IPS DF 6.9 (cell line): ENCODE results near the gene SLC22A23.

Experiments
- DNase-seq: peaks from one replicate; pipeline ENCODE4 v3.0.0-alpha.2; 2013; ENCODE audit warnings: low read depth, low spot score
- H3K27ac ChIP-seq: one replicate; pipeline ENCODE4 v1.5.1; 2013; ENCODE audit warnings: low read length, control low read depth
- H3K27me3 ChIP-seq: 2 replicates; pipeline ENCODE4 v1.6.1; 2013; ENCODE audit warnings: mild to moderate bottlenecking, low read length; ENCODE audit not compliant: control insufficient read depth, insufficient read depth
- H3K36me3 ChIP-seq: 2 replicates; pipeline ENCODE4 v1.6.1; 2013; ENCODE audit warnings: low read length; ENCODE audit not compliant: control insufficient read depth, insufficient read depth
- H3K4me1 ChIP-seq: 2 replicates; pipeline ENCODE4 v1.6.1; 2013; ENCODE audit warnings: low read length; ENCODE audit not compliant: control insufficient read depth, insufficient read depth
- H3K4me3 ChIP-seq: 2 replicates; pipeline ENCODE4 v1.5.1; 2013; ENCODE audit warnings: mild to moderate bottlenecking, low read length
- H3K9me3 ChIP-seq: 2 replicates; pipeline ENCODE4 v1.6.1; 2013; ENCODE audit warnings: low read length, inconsistent platforms; ENCODE audit not compliant: control insufficient read depth, insufficient read depth
- WGBS: extraction: QIAGEN DNeasy Blood & Tissue Kit; methylation state at CpG from one replicate; pipeline ENCODE4 v1.1.7; 2013; ENCODE audit warnings: mixed read lengths, missing lambda C conversion rate; ENCODE audit not compliant: insufficient read length, insufficient coverage; 5-methylcytosine and 5-hydroxymethylcytosine counted together

SLC22A23 gene, protein sequence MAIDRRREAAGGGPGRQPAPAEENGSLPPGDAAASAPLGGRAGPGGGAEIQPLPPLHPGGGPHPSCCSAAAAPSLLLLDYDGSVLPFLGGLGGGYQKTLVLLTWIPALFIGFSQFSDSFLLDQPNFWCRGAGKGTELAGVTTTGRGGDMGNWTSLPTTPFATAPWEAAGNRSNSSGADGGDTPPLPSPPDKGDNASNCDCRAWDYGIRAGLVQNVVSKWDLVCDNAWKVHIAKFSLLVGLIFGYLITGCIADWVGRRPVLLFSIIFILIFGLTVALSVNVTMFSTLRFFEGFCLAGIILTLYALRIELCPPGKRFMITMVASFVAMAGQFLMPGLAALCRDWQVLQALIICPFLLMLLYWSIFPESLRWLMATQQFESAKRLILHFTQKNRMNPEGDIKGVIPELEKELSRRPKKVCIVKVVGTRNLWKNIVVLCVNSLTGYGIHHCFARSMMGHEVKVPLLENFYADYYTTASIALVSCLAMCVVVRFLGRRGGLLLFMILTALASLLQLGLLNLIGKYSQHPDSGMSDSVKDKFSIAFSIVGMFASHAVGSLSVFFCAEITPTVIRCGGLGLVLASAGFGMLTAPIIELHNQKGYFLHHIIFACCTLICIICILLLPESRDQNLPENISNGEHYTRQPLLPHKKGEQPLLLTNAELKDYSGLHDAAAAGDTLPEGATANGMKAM

DNA sequence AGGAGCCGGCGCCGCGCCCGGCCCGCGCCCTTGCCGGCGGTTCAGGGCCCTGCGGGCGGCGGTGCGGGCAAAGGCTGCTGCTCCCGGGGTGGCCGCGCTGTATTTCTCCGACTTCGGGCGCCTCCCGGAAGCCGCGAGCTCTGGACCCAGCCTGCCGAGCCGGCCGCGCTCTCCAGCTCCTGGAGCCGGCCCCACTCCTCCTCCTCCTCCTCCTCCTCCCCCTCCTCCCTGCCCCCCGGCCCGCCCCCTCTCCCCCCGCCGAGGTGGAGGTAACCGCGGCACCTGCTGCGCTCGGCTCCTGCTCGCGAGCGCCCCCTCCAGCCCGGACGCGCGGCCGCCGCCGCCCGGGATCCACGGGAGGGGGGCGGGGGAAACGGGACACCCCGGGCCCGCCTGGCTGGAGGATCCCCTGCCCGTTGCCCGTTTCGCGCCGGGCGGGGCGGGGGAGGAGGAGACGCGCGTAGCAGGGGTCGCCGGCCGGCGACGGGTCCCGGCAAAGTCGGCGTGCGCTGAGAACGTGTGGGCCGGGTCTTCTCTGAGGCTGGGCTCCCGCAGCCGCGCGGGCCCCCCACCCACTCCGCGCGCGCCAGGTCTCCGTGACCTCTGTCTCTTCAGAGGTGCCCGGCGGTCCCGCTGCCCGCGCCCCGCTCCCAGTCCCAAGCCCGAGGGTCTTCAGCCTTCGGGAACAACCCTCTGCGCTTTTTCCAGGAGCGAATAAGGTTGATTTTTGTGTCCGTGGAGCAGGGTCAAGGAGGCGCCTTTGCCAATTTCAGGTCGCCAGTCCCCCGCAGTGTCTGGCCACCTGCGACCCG, at the start of gene SLC22A23:
Gene SLC22A23 (minus strand): TSS at position 153 of the 812 bp plus-strand sequence. CDS start 491 bp downstream, outside the sequence.
- H3K27ac ChIP-seq, result no peak within 1 kb of the TSS
- H3K9me3 ChIP-seq, result no peaks in the 10 kb centered on the region
- H3K4me1 ChIP-seq, result peaks cover 4% of the 10 kb centered on the region
- peak; percentile 20 for DNase-seq
- no CpG with 5 or more reads among the region's 97 CpGs for WGBS
- peak within 1 kb of the TSS; percentile 58 for H3K4me3 ChIP-seq
- no peaks in the 10 kb centered on the region for H3K36me3 ChIP-seq
- H3K27me3 ChIP-seq, result peaks cover 2% of the 10 kb centered on the region; the same call in 1 of the 2 replicates

DNA sequence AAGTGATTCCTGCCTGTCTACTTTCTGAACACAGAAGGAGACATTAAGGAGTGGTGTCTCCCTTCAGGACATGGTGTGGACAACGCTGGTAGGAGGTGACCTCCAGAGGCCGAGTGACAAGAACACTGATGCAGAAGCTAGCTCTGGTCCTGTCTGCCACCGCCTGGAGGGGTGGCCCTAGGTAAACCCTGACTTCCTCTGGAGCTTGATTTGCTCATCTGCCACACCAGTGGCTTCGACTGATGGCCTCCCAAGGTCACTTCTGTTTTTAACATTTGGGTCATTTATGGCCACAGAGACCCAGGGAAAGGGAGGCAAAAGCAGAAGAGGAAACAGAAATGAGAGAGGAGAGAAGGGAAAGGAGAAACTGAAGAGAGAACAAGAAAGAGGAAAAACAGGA, 49.4 kb upstream of the SLC22A23 start:
- WGBS, result no CpG with 5 or more reads among the region's 4 CpGs

DNA sequence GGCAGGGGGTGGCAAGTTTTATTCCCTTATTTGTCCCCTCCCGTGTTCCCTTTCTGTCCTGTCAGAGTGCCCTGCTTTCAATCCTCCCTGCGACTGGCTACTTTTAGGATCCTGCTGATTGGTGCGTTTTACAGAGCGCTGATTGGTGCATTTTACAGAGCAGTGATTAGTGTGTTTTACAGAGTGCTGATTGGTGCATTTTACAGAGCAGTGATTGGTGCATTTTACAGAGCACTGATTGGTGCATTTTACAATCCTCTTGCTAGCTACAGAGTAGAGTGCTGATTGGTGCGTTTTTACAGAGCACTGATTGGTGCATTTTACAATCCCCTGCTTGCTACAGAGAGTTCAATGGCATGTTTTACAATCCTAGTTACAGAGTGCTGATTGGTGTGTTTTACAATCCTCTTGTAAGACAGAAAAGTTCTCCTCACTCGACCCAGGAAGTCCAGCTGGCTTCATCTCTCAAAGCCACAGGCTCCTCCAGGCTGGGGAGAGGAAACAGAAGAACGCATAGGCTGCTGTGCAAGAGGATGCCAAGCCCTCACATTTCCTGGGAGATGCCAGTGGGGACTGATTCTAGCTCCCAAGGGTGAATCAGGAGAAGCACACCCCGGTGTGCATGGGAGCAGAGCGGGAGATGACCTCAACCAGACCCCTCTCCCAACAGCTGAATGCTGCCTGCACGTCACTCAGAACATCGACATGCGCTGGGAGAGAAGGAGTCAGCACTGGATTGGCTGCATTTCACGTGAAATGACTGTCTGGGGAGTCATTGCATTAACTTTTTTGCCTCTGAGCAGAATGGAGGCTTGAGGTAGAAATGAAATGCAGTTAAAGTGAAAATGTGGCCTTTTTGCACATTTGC, 48.3 kb upstream of the SLC22A23 start:
- Histone ChIP-seq H3K27ac (no peak overlapping the region), H3K36me3 (no peaks in the 10 kb centered on the region), H3K4me3 (no peak overlapping the region), H3K27me3 (no peaks in the 10 kb centered on the region), H3K4me1 (no peaks in the 10 kb centered on the region), H3K9me3 (no peaks in the 10 kb centered on the region)
- no peak for DNase-seq
- no CpG with 5 or more reads among the region's 13 CpGs for WGBS

More for the DNA sequence above, 49.4 kb upstream of the SLC22A23 start:
- no peak for DNase-seq
- Histone ChIP-seq H3K27ac (no peak overlapping the region), H3K9me3 (no peaks in the 10 kb centered on the region), H3K36me3 (no peaks in the 10 kb centered on the region), H3K4me3 (no peak overlapping the region), H3K4me1 (no peaks in the 10 kb centered on the region), H3K27me3 (no peaks in the 10 kb centered on the region)

DNA sequence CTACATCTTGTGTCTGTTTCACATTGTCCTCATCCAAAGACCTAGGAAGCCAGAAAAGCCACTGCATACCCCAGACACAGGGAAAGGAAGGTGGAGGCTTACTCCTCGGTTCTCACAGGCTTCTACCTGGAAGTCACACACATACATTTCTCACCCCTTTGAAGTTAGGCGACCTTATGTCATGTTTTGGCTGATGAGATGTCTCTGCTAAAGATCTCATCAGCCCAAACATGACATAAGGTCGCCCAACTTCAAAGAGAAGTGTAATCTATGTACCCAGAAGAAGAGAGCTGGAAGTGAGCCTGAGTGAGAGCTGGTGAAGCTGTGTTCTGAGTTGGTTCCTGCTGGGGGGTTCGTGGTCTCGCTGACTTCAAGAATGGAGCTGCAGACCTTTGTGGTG, 47.5 kb upstream of the SLC22A23 start:
- no CpG with 5 or more reads among the region's 5 CpGs for WGBS
- H3K27me3 ChIP-seq, result no peaks in the 10 kb centered on the region
- DNase-seq, result no peak

DNA sequence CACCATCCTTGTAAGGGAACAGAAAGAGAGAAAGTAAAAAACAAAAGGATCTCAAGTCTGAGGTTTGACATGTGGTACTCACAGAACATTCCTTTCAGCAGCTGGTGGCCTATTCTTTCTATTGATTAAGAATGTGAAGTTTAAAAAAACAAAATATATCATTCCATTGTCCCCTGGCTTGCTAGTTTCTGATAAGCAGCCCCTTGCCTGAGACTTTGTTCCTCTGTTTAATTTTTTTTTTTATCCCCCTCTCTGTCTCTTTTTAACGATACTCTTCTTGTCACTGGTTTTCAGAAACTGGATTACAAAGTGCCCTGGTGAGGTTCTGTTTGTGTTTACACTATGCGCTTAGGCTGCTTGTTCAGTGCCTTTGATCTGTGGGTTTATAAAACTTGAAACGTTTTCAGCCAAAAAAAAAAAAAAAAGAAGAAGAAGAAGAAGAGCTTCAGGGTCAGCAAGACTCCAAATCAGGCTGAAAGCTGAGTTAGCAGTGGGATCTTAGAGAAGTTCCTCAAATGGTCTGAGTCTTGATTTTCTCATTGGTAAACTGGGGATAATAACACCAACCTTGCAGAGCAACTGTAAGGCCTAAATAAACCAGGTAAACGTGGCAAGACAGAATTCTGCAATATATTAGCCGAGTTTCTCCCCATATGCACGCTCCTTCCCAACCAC, 45.1 kb upstream of the SLC22A23 start:
- Histone ChIP-seq H3K27me3 (no peaks in the 10 kb centered on the region), H3K9me3 (no peaks in the 10 kb centered on the region), H3K36me3 (no peaks in the 10 kb centered on the region), H3K27ac (no peak overlapping the region), H3K4me1 (no peaks in the 10 kb centered on the region), H3K4me3 (no peak overlapping the region)
- no CpG with 5 or more reads among the region's 6 CpGs for WGBS
- no peak for DNase-seq

More for the DNA sequence above, 47.5 kb upstream of the SLC22A23 start:
- Histone ChIP-seq H3K4me3 (no peak overlapping the region), H3K4me1 (no peaks in the 10 kb centered on the region), H3K36me3 (no peaks in the 10 kb centered on the region), H3K9me3 (no peaks in the 10 kb centered on the region), H3K27ac (no peak overlapping the region)

DNA sequence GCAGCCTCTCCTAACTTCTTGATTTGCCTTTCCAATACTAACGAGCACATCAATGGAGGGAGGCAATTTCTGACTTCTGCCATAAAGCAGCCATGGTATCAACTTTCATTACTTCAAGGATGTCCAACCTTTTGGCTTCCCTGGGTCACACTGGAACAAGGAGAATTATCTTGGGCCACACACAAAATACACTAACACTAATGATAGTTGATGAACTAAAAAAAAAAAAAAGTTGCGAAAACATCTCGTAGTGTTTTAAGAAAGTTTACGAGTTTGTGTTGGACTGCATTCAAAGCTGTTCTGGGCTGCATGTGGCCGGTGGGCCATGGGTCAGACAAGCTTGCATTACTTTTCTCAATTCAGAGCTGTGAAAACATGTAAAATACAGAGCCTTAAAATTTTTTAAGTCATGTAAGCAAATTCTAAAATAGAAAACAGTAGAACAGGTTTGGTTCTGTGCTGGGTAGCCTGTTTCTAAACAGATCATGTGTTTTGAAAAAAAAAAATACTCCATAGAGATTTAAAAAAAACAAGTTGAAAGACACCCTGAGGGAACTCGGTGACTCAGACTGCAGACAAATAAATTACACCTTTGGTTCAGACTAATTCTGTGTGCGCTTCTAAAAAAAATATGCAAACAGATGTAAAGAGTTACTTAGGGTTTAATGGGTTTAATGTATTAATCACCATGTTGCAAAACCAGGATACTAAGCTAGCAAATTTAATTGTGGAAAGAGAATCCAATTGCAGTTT, 43.6 kb upstream of the SLC22A23 start:
- H3K27me3 ChIP-seq, result no peaks in the 10 kb centered on the region
- no peak for DNase-seq
- H3K4me3 ChIP-seq, result no peak overlapping the region
- no CpG with 5 or more reads among the region's 7 CpGs for WGBS
- H3K9me3 ChIP-seq, result no peaks in the 10 kb centered on the region
- no peaks in the 10 kb centered on the region for H3K4me1 ChIP-seq
- no peaks in the 10 kb centered on the region for H3K36me3 ChIP-seq
- no peak overlapping the region for H3K27ac ChIP-seq

DNA sequence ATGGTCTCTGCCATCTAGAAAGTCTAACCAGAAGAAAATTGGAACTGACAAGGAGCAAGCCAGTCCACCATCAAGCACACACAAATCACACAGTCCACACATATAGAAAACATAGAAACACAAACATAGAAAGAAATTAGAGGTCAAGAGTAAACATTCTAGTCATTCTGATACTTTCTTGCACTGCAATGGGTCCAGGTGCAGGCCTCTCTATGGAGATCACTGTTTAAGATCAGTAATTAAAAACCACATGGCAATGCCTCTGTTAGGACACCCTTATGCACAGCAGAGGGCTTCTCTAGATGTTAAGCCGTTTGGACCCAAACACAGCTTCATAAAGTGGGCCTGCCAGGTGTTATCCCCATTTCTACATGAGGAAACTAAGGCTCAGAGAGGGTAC, 42.8 kb upstream of the SLC22A23 start:
- no CpG with 5 or more reads among the region's 1 CpG for WGBS
- no peak for DNase-seq
- Histone ChIP-seq H3K9me3 (no peaks in the 10 kb centered on the region), H3K4me1 (no peaks in the 10 kb centered on the region), H3K36me3 (no peaks in the 10 kb centered on the region), H3K27ac (no peak overlapping the region), H3K27me3 (no peaks in the 10 kb centered on the region), H3K4me3 (no peak overlapping the region)

DNA sequence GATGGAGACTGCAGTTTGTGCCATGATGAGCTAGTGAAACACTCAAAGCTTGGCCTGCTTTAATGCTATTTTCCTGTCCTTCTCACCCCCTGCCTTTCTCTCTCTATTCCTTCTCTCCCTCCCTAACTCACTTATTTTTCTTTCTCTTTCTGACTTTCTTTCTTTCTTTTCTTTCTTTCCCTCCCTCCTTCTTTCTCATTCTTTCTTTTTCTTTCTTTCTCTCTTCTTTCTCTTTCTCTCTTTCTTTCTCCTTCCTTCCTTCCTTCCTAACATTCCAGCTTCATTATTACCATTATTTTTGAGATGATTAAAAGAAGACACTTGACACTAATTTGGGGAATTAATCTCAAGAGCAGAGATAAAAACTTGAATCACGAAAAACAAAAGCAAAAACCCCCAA, 39.5 kb upstream of the SLC22A23 start:
- no peaks in the 10 kb centered on the region for H3K27me3 ChIP-seq
- whole genome bisulfite sequencing, result no CpG with 5 or more reads among the region's 1 CpG
- H3K4me1 ChIP-seq, result no peaks in the 10 kb centered on the region
- H3K27ac ChIP-seq, result no peak overlapping the region
- H3K4me3 ChIP-seq, result no peak overlapping the region
- no peaks in the 10 kb centered on the region for H3K36me3 ChIP-seq
- no peaks in the 10 kb centered on the region for H3K9me3 ChIP-seq
- DNase-seq, result no peak
